GM12874 (cell line): ENCODE results near the gene MROH2B.

Experiments used
- CTCF ChIP-seq: IDR thresholded peaks from 2 replicates; pipeline ENCODE4 v1.5.1; 2011; ENCODE audit warnings: low read depth, mild to moderate bottlenecking, control low read depth, low read length, moderate library complexity; ENCODE audit not compliant: insufficient read depth

Gene MROH2B

GRCh38 chr5:41067714-41068568 is 3.2 kb downstream of the MROH2B start:
- TF ChIP-seq CTCF, result no peak

- no peak for TF ChIP-seq CTCF
These were observed 5.3 kb downstream of the MROH2B start for GRCh38 chr5:41065691-41066335.

- TF ChIP-seq CTCF, result no peak
These were observed 13.2 kb downstream of the MROH2B start for GRCh38 chr5:41057940-41058339.

- no peak for TF ChIP-seq CTCF
These were observed 13.9 kb downstream of the MROH2B start for GRCh38 chr5:41057231-41057630.

GRCh38 chr5:41048986-41049385 is 22.2 kb downstream of the MROH2B start:
- TF ChIP-seq CTCF, result no peak

- TF ChIP-seq CTCF, result no peak
These were observed 27.9 kb downstream of the MROH2B start for GRCh38 chr5:41043109-41043747.

- no peak for TF ChIP-seq CTCF
These were observed 38.2 kb downstream of the MROH2B start for GRCh38 chr5:41032973-41033372.
